GM19193 (cell line): ENCODE measurements around the gene HELLS.

Experiments used
- POLR2A ChIP-seq: IDR thresholded peaks from 4 replicates; pipeline ENCODE4 v1.6.1; 2011; ENCODE audit not compliant: insufficient read depth, insufficient read length; ENCODE audit errors: extremely low read depth

Gene HELLS

GRCh38 chr10:94545391-94546048, at the start of gene HELLS:
Gene HELLS (plus strand): TSS chr10:94545788. CDS start chr10:94545922, 134 bp downstream.
- peak; percentile 82 for TF ChIP-seq POLR2A

GRCh38 chr10:94496010-94496409, 49.6 kb upstream of the HELLS start:
- no peak for TF ChIP-seq POLR2A

- TF ChIP-seq POLR2A, result no peak
Measured at GRCh38 chr10:94496646-94497045, 48.9 kb upstream of the HELLS start.

GRCh38 chr10:94500063-94500462, 45.5 kb upstream of the HELLS start:
- no peak for TF ChIP-seq POLR2A

- no peak for TF ChIP-seq POLR2A
Measured at GRCh38 chr10:94521276-94522250, 24.0 kb upstream of the HELLS start.

- TF ChIP-seq POLR2A, result no peak
Measured at GRCh38 chr10:94524146-94524545, 21.4 kb upstream of the HELLS start.

GRCh38 chr10:94524711-94525110, 20.9 kb upstream of the HELLS start:
- TF ChIP-seq POLR2A, result no peak

GRCh38 chr10:94533027-94533426, 12.6 kb upstream of the HELLS start:
- no peak for TF ChIP-seq POLR2A

- TF ChIP-seq POLR2A, result no peak
Measured at GRCh38 chr10:94546049-94546900, 687 bp downstream of the HELLS start.

- no peak for TF ChIP-seq POLR2A
Measured at GRCh38 chr10:94546901-94547185, 1.3 kb downstream of the HELLS start.

GRCh38 chr10:94549221-94549620, 3.6 kb downstream of the HELLS start:
- no peak for TF ChIP-seq POLR2A

GRCh38 chr10:94571081-94571480, 25.5 kb downstream of the HELLS start:
- TF ChIP-seq POLR2A, result no peak

GRCh38 chr10:94571528-94571927, 25.9 kb downstream of the HELLS start:
- no peak for TF ChIP-seq POLR2A

- TF ChIP-seq POLR2A, result no peak
Measured at GRCh38 chr10:94578790-94579189, 33.2 kb downstream of the HELLS start.

- no peak for TF ChIP-seq POLR2A
Measured at GRCh38 chr10:94583124-94583523, 37.5 kb downstream of the HELLS start.
